ENCODE measurements around the gene CTNNA3.

Gene CTNNA3

DNA sequence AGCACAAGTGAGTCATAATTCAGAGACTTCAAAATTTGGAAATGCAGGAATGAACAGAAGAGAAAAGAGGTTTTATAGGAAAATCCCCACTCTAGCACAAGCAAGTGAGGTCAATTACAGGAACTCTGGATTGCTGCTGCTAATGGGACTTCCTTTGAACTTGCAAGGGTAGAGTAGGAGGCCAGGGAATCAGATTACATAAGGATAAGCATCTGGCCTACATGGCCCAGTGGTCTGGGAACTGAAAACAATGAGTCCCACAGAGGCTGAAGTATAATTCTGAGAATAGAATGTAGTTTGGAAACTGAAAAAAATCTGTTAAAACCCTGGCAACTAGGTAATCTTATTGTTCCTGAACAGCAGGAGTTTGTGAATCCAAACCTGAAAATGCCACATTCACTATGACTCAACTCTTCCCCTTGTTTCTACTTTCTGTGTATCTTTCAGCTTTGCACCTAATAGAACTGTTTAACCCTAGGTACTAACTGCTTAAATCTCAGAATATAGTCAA, 66.5 kb downstream of the CTNNA3 start:
- no peaks in the 10 kb centered on the region for H3K9me3 ChIP-seq
- no peaks in the 10 kb centered on the region for H3K4me1 ChIP-seq
- H3K27me3 ChIP-seq, result no peaks in the 10 kb centered on the region
- H4K20me1 ChIP-seq, result no peaks in the 10 kb centered on the region
- no peaks in the 10 kb centered on the region for H3K36me3 ChIP-seq
- H3K9ac ChIP-seq, result no peak overlapping the region
- no peak overlapping the region for H3K4me2 ChIP-seq
- no peak overlapping the region for H3K27ac ChIP-seq
- H3K4me3 ChIP-seq, result no peak overlapping the region
- TF ChIP-seq Cebpa-rat (IDR thresholded peaks at IDR 0.05), result no peak

DNA sequence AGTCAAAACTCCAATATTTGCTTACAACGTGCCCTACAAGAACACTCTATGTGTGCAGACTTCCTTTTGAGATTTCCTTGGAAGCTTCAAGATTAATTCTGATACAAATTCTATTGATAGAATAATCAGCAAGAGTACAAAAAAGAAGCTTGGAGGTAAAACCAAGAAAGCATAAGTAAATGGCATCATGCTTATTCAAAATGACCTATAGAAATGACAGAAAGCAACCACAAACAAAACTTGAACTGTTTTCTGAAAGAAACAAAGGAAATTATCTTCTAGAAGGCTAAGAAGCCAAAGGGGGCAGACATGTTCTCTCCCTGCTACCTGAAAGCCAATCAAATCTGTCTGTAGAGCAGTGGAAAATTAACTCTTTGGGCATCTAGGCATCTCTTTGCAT, 73.0 kb downstream of the CTNNA3 start:
- Histone ChIP-seq H3K27me3 (no peaks in the 10 kb centered on the region), H3K9me3 (no peaks in the 10 kb centered on the region), H3K36me3 (no peaks in the 10 kb centered on the region), H4K20me1 (no peaks in the 10 kb centered on the region), H3K4me3 (no peak overlapping the region), H3K4me2 (no peak overlapping the region), H3K9ac (no peak overlapping the region), H3K4me1 (peaks cover 9% of the 10 kb centered on the region), H3K27ac (no peak overlapping the region)
- TF ChIP-seq Cebpa-rat (IDR thresholded peaks at IDR 0.05), result no peak

DNA sequence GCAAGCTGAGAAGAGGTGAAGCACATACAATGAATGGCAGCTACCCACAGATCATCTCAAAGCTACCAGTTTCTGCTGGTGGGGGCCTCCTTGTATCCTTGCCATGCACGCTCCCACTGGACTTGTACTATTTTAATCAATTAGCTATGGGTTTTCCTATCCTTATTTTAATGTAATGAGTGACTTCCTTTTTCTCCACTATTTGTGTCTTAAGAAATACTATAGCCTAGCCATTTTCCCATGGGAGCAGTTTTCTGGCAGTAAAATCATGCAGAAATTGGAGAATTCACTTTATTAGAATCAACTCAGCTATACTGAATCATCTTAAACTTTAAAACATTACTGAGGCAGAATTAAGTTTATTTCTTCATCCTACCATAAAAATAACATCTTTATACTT, 73.5 kb downstream of the CTNNA3 start:
- Histone ChIP-seq H3K27ac (no peak overlapping the region), H3K27me3 (no peaks in the 10 kb centered on the region), H3K4me3 (no peak overlapping the region), H3K4me2 (0 out of 2 replicates have a peak overlapping the region, but pooled peaks have one; percentile 6), H3K9ac (no peak overlapping the region), H3K4me1 (peaks cover 9% of the 10 kb centered on the region), H3K36me3 (no peaks in the 10 kb centered on the region), H4K20me1 (no peaks in the 10 kb centered on the region), H3K9me3 (no peaks in the 10 kb centered on the region)
- TF ChIP-seq Cebpa-rat (IDR thresholded peaks at IDR 0.05), result no peak

DNA sequence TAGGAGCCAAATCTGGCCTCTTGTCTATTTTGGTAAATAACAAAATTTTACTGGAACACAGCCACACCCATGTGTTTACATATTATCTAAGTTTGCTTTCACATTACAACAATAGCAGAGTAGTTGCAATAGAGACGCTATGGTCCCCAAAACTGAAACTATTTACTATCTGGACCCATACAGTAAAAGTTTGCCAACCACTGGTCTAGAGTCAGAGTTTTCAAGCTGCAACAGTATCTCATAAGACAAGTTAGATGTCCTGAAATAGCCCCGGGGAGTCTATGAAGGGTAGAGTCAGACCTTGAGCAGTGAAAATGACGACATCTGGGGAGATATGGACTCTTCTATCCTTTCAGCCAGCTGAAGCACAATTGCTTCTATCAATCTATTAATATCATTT, 74.2 kb downstream of the CTNNA3 start:
- H3K9me3 ChIP-seq, result no peaks in the 10 kb centered on the region
- H3K4me3 ChIP-seq, result no peak overlapping the region
- no peaks in the 10 kb centered on the region for H3K36me3 ChIP-seq
- no peak for TF ChIP-seq Cebpa-rat (IDR thresholded peaks at IDR 0.05)
- H3K4me1 ChIP-seq, result peaks cover 9% of the 10 kb centered on the region
- H3K4me2 ChIP-seq, result no peak overlapping the region
- no peaks in the 10 kb centered on the region for H4K20me1 ChIP-seq
- no peak overlapping the region for H3K27ac ChIP-seq
- H3K27me3 ChIP-seq, result no peaks in the 10 kb centered on the region
- H3K9ac ChIP-seq, result no peak overlapping the region

DNA sequence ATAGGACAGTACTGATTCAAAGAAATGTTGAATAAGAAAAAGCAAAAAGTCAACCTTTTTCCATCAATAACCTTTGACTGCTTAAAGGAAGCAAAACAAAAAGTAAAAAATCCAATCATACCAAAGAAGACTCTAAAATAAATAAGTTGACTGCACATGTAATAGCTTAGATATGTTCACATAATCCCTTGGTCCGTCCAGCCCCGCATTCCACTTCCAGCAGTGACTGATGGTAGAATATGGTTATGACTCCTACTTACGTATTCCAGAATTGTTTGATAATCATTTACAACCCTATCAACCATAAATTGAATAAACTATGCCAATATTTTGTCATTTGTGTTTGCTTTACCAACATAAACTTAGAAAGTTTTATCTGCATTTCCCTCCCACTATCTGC, 77.9 kb downstream of the CTNNA3 start:
- Histone ChIP-seq H3K4me2 (no peak overlapping the region), H3K9ac (no peak overlapping the region), H3K9me3 (peaks cover 10% of the 10 kb centered on the region; the same call in 1 of the 2 replicates), H3K36me3 (no peaks in the 10 kb centered on the region), H3K27me3 (no peaks in the 10 kb centered on the region), H3K4me1 (peaks cover 11% of the 10 kb centered on the region), H3K4me3 (no peak overlapping the region), H3K27ac (no peak overlapping the region), H4K20me1 (no peaks in the 10 kb centered on the region)
- TF ChIP-seq Cebpa-rat (IDR thresholded peaks at IDR 0.05), result no peak

DNA sequence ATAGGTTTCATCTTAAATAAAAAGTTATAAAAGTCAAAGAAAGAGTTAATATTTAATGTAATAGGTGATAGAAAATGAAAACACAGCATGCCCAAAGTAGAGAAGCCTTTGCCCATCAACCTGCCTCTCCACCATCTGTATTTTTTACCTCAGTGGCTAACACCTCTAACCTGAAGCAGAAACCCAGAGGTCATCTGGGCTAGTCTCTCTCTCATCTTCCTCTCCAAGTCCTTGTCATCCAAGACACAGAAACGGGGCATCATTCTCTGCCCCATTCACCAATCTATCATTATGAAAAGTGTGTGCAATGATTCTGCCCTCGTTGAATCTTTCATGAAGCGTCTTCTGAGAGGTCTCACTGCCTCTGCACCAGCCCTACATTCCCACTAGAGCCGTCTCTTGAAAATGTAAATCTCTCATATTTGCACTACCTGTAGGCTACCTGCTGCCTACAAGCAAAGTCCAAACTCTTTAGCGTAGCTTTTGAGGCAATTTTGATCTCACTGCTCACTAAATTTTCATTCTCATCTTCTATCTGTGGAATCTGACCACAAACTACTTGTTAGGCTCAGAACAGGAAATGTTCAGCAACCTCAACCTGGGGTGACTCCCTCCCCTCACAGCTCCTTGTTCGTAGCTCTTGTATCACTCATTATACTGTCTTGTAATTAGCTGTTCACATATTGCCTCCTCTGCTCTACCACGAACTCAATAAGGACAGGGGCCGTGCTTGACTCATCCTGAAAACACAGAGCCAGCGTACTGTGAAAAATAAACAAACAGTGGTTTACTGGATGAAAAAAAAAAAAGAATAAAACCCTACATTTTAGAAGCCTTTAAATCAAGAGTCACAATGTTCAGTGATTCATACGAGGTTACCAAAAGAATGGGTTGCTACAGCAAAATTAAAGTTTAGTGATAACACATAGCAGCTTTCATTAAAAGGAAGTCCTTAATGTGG, 83.1 kb downstream of the CTNNA3 start:
- Histone ChIP-seq H3K4me1 (peaks cover 7% of the 10 kb centered on the region; the same call in 1 of the 2 replicates), H3K4me3 (no peak overlapping the region), H3K9ac (no peak overlapping the region), H3K4me2 (0 out of 2 replicates have a peak overlapping the region, but pooled peaks have one; percentile 22), H3K36me3 (no peaks in the 10 kb centered on the region), H4K20me1 (no peaks in the 10 kb centered on the region), H3K9me3 (peaks cover 10% of the 10 kb centered on the region; the same call in 1 of the 2 replicates), H3K27me3 (no peaks in the 10 kb centered on the region), H3K27ac (no peak overlapping the region)
- TF ChIP-seq Cebpa-rat (IDR thresholded peaks at IDR 0.05), result no peak

DNA sequence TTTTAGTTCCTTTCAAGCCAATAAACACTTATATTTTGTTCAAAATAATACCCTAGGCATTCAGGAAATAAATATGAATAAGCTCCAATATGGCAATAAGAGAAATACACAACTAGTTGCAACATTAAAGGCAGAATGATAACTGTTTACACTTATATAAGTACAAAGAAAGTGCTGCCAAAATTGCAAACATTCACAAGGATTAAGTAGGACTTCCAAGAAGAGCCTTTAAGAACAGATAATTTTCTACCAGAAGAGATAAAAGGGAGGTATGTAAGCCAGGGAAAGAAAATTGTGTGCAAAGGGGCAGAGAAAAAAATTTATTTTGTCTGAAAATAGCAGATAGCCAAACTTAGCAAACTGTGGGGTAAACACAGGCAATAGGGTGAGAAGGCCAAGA, 83.8 kb downstream of the CTNNA3 start:
- no peak overlapping the region for H3K4me2 ChIP-seq
- no peaks in the 10 kb centered on the region for H3K27me3 ChIP-seq
- no peak overlapping the region for H3K27ac ChIP-seq
- TF ChIP-seq Cebpa-rat (IDR thresholded peaks at IDR 0.05), result no peak
- H3K9me3 ChIP-seq, result peaks cover 10% of the 10 kb centered on the region; the same call in 1 of the 2 replicates
- H3K9ac ChIP-seq, result no peak overlapping the region
- no peaks in the 10 kb centered on the region for H3K36me3 ChIP-seq
- H3K4me1 ChIP-seq, result peaks cover 7% of the 10 kb centered on the region; the same call in 1 of the 2 replicates
- no peaks in the 10 kb centered on the region for H4K20me1 ChIP-seq
- no peak overlapping the region for H3K4me3 ChIP-seq

DNA sequence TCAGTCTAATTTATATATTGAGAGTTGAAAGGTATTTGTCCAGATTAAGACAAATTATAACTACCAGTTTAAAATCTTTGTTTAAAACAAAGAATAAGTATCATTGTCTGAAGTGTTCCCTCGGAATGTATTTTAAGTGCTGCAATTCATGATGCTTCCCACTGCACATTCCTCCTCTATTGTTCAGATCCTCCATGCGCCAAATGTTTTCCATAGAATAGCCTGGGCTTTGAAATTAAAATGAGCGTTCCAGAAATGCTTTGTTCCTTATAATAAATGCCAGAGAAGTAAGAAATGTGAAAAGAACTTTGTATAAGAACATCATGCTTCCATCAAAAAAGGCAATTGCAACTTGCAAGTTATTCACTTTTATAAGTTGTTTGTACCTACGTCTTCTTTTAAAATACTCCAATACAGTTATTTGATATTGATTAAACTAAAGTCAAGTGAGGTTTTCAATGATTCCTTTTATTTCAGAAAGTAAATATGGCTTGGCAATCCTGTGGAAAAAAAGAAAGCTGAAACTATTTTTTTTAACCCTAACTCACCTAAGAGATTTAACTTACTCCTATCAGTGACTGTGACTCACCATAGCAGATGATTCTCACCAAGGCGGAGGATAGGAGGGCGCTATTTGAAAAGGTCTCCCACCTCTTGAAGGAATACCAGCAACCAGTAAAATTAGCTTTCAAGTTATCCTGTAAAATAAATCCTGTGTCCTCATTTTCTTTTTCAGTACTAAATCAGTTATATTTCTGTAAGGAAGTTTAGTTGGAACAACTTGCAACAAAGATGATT, 85.8 kb downstream of the CTNNA3 start:
- H3K4me3 ChIP-seq, result no peak overlapping the region
- TF ChIP-seq Cebpa-rat (IDR thresholded peaks at IDR 0.05), result no peak
- no peak overlapping the region for H3K27ac ChIP-seq
- no peaks in the 10 kb centered on the region for H3K36me3 ChIP-seq
- no peak overlapping the region for H3K9ac ChIP-seq
- peaks cover 10% of the 10 kb centered on the region; the same call in 1 of the 2 replicates for H3K9me3 ChIP-seq
- H3K4me1 ChIP-seq, result peaks cover 7% of the 10 kb centered on the region; the same call in 1 of the 2 replicates
- no peak overlapping the region for H3K4me2 ChIP-seq
- H3K27me3 ChIP-seq, result no peaks in the 10 kb centered on the region
- no peaks in the 10 kb centered on the region for H4K20me1 ChIP-seq

DNA sequence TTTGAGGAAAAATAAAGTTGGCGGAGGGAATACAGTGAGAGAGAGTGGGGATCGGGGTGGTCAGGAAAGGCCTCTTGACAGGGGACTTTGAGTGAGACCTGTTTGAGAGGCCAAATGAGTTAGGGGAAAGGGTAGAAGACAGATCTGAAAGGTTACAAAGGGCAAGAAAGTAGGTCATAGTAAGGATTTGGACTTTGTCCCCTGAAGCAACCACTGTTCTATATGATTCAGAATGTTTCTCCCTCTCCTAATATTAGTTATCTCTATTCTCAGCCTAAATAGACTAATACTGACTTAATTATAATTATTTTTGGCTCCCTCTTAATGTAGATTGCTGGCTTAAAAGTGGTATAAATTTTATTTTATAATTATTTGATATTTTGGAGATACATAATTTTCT, 88.0 kb downstream of the CTNNA3 start:
- no peaks in the 10 kb centered on the region for H3K27me3 ChIP-seq
- H4K20me1 ChIP-seq, result no peaks in the 10 kb centered on the region
- H3K9ac ChIP-seq, result no peak overlapping the region
- H3K4me3 ChIP-seq, result no peak overlapping the region
- no peaks in the 10 kb centered on the region for H3K36me3 ChIP-seq
- no peak for TF ChIP-seq Cebpa-rat (IDR thresholded peaks at IDR 0.05)
- H3K27ac ChIP-seq, result no peak overlapping the region
- peaks cover 4% of the 10 kb centered on the region; the same call in 1 of the 2 replicates for H3K4me1 ChIP-seq
- no peak overlapping the region for H3K4me2 ChIP-seq
- no peaks in the 10 kb centered on the region for H3K9me3 ChIP-seq

Measured in BLaER1 (cell line).